WTC11 (cell line): ENCODE data around the gene NUP85. TPM values are rescaled to one million over a fixed set of nuclear protein-coding genes. Genes with fewer than 3 reads are reported as not detected.
A peak's percentile ranks its signal among the peaks of the same experiment; 100 is the strongest.

ENCODE experiments used
- ATAC-seq: fragments of 200-7000 bp; cut with Tn5 transposase; 2 replicates; pipeline ENCODE4 v1.10.0; 2021; ENCODE audit warnings: mild to moderate bottlenecking, moderate library complexity
- CTCF ChIA-PET: fragments of 300-600 bp; sonication (Branson Sonifier 250); formaldehyde crosslinking; loops from one replicate; lab custom pipeline; 2021; ENCODE audit warnings: antibody characterized with exemption; lab: Charles Lee
- POLR2A ChIA-PET: fragments of 350-600 bp; sonication (Branson Sonifier 250); formaldehyde crosslinking; loops from one replicate; lab custom pipeline; 2021; ENCODE audit warnings: antibody characterized with exemption; lab: Charles Lee
- DNase-seq: peaks from one replicate; pipeline ENCODE4 v3.0.0; 2021; ENCODE audit warnings: low spot score
- H3K27ac Mint-ChIP-seq: 2 replicates; pipeline ENCODE4 v1.8.0; 2021; ENCODE audit warnings: mixed read lengths
- H3K27me3 Mint-ChIP-seq: 2 replicates; pipeline ENCODE4 v1.8.0; 2021; ENCODE audit warnings: low read depth, mild to moderate bottlenecking, moderate library complexity, mixed read lengths
- H3K36me3 Mint-ChIP-seq: 2 replicates; pipeline ENCODE4 v1.8.0; 2021; ENCODE audit warnings: mixed read lengths
- H3K4me1 Mint-ChIP-seq: 2 replicates; pipeline ENCODE4 v1.8.0; 2022; ENCODE audit warnings: mixed read lengths
- H3K4me3 Mint-ChIP-seq: 2 replicates; pipeline ENCODE4 v1.8.0; 2021; ENCODE audit warnings: mild to moderate bottlenecking, moderate library complexity, mixed read lengths
- H3K9me3 Mint-ChIP-seq: 2 replicates; pipeline ENCODE4 v1.8.0; 2021; ENCODE audit warnings: mixed read lengths
- E2F4 ChIP-seq: sonication (generic); formaldehyde crosslinking; IDR thresholded peaks from 2 replicates; pipeline ENCODE4 v1.8.1; 2022; ENCODE audit warnings: low read depth, mild to moderate bottlenecking, moderate library complexity, missing genetic modification reagents, borderline replicate concordance
- GRHL2 ChIP-seq: fragments of 250-450 bp; sonication (Bioruptor Pico); IDR thresholded peaks from 2 replicates; pipeline ENCODE4 v1.8.0; 2022; ENCODE audit warnings: mild to moderate bottlenecking, moderate library complexity; ENCODE audit not compliant: insufficient replicate concordance, severe bottlenecking
- GTF2I ChIP-seq: fragments of 250-450 bp; sonication (Bioruptor Pico); conservative IDR thresholded peaks from 2 replicates; pipeline ENCODE4 v1.4.0; 2021; ENCODE audit warnings: mild to moderate bottlenecking
- JUN ChIP-seq: sonication (generic); formaldehyde crosslinking; IDR thresholded peaks from 2 replicates; pipeline ENCODE4 v1.8.0; 2023; ENCODE audit warnings: mild to moderate bottlenecking, missing genetic modification reagents
- OVOL2 ChIP-seq: fragments of 250-450 bp; sonication (Bioruptor Pico); IDR thresholded peaks from 2 replicates; pipeline ENCODE4 v1.9.0; 2021; ENCODE audit warnings: mild to moderate bottlenecking, borderline replicate concordance
- PRDM15 ChIP-seq: sonication (generic); formaldehyde crosslinking; IDR thresholded peaks from 2 replicates; pipeline ENCODE4 v1.8.0; 2022; ENCODE audit warnings: missing genetic modification reagents
- RELA ChIP-seq: sonication (generic); formaldehyde crosslinking; IDR thresholded peaks from 2 replicates; pipeline ENCODE4 v1.8.1; 2022; ENCODE audit warnings: missing genetic modification reagents, mild to moderate bottlenecking, borderline replicate concordance
- SMAD3 ChIP-seq: sonication (generic); formaldehyde crosslinking; IDR thresholded peaks from 2 replicates; pipeline ENCODE4 v1.8.0; 2022; ENCODE audit warnings: missing genetic modification reagents, mild to moderate bottlenecking, borderline replicate concordance
- USF1 ChIP-seq: sonication (generic); formaldehyde crosslinking; IDR thresholded peaks from 2 replicates; pipeline ENCODE4 v1.8.0; 2022; ENCODE audit warnings: mild to moderate bottlenecking, missing genetic modification reagents
- ZNF263 ChIP-seq: sonication (generic); formaldehyde crosslinking; IDR thresholded peaks from 2 replicates; pipeline ENCODE4 v1.8.1; 2022; ENCODE audit warnings: low read depth, mild to moderate bottlenecking, moderate library complexity, missing genetic modification reagents
- total RNA-seq: library from RNA; stranded (reverse); gene quantifications from 3 replicates; pipeline ENCODE4 v1.2.3, GENCODE V29; 2021
- TF ChIP-seq, protein P1 (sequence below): fragments of 250-450 bp; sonication (Bioruptor Pico); IDR thresholded peaks from 2 replicates; pipeline ENCODE4 v1.8.0; 2021; ENCODE audit warnings: mild to moderate bottlenecking
- TF ChIP-seq, protein P2 (sequence below): fragments of 250-450 bp; sonication (Bioruptor Pico); IDR thresholded peaks from 2 replicates; pipeline ENCODE4 v1.9.0; 2021; ENCODE audit warnings: moderate library complexity, mild to moderate bottlenecking, inconsistent platforms, borderline replicate concordance
- TF ChIP-seq, protein P3 (sequence below): sonication (generic); formaldehyde crosslinking; IDR thresholded peaks from 2 replicates; pipeline ENCODE4 v1.8.1; 2022; ENCODE audit warnings: low read depth, missing genetic modification reagents, borderline replicate concordance

The NUP85 gene
- total RNA-seq, 1 experiment from 2014 or later: 109 TPM

DNA sequence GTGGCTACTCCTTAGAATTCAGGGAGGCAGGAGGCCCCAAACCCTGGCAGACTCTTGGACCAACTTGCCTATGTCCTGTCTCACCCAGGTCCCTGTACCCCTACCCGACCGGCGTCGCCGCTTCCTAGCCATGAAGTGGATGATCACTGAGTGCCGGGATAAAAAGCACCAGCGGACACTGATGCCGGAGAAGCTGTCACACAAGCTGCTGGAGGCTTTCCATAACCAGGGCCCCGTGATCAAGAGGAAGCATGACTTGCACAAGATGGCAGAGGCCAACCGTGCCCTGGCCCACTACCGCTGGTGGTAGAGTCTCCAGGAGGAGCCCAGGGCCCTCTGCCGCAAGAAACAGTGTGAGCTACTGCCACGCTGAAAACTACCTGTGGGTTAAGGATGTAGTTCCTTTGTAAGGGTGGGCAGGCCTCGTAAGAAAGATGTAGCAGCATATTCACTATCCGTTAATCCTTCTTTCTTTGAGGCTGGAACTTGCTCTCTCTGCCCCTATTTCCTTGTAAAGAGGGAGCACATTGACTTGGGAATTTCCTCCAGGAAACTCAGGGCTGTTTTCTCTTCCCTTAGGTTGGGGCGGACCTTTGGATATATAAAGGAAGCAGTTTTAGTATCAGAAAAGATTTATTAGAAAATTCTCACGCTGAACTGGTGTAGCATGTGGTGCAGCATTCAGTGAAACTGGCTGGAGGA lies 60.3 kb downstream of the NUP85 start (continued):
- TF ChIP-seq, protein P1, sequence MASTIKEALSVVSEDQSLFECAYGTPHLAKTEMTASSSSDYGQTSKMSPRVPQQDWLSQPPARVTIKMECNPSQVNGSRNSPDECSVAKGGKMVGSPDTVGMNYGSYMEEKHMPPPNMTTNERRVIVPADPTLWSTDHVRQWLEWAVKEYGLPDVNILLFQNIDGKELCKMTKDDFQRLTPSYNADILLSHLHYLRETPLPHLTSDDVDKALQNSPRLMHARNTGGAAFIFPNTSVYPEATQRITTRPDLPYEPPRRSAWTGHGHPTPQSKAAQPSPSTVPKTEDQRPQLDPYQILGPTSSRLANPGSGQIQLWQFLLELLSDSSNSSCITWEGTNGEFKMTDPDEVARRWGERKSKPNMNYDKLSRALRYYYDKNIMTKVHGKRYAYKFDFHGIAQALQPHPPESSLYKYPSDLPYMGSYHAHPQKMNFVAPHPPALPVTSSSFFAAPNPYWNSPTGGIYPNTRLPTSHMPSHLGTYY: no peak
- TF ChIP-seq PRDM15 (CRISPR knock-in tag): no peak
- no peak for TF ChIP-seq E2F4
- no peak for TF ChIP-seq GTF2I (CRISPR knock-in tag)
- TF ChIP-seq SMAD3 (CRISPR knock-in tag): no peak
- TF ChIP-seq RELA (CRISPR knock-in tag): no peak
- no peak for TF ChIP-seq OVOL2 (CRISPR knock-in tag)
- no peak for TF ChIP-seq GRHL2 (CRISPR knock-in tag)
- TF ChIP-seq, protein P2, sequence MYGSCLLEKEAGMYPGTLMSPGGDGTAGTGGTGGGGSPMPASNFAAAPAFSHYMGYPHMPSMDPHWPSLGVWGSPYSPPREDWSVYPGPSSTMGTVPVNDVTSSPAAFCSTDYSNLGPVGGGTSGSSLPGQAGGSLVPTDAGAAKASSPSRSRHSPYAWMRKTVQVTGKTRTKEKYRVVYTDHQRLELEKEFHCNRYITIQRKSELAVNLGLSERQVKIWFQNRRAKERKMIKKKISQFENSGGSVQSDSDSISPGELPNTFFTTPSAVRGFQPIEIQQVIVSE: no peak

DNA sequence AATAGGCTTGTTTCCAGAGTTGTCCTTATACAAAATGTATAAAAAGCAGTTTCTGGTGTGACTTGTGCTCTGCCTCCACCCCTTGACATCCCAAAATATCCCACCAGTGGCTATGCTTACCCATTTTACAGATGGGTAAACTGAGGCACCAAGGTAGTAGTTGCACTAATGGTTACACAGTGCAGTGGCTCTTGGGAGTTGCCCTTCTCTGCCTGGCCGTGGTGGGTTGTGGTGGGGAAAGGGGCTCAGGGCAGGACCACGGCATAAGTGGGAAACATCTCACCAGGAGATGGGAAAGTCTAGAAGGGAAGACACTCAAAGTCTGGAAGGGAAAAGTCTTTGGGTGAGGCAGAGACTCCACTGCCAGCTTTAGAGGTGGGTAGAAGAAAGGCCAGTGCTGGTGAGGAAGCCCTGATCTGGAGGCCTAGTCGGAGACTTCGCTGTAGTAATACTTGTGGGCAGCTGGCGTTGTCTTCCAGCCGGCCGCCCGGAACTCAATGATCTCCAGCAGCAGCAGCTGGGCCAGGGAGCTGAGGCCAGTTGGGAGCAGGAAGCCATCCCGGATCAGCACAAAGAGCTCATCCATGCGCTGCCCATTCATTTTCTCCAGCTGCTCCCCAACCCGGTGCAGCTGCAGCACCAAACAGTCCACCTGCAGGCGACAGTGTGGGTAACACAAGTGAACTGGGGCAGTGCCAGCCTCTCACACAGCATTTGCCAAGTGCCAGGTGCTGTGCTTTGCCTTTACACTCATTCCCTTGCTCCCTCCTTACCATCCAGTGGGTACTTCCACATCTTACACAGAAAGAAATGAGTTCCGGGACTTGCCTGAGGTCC lies 61.1 kb downstream of the NUP85 start:
- POLR2A ChIA-PET: interaction anchor here (0.9 to 1.4 kb wide), 2 partner anchors 23 to 26 kb away, joined by 3 to 7 read pairs; partner anchors contain the start of gene SLC25A19
- Mint-ChIP-seq H3K4me1 (peaks cover 23% of the 10 kb centered on the region), H3K27ac (peak overlapping the region; percentile 78), H3K27me3 (no peaks in the 10 kb centered on the region), H3K4me3 (no peak overlapping the region), H3K36me3 (peaks cover 40% of the 10 kb centered on the region), H3K9me3 (no peaks in the 10 kb centered on the region)
- TF ChIP-seq USF1 (CRISPR knock-in tag) (no peak), JUN (CRISPR knock-in tag) (no peak), ZNF263 (CRISPR knock-in tag) (no peak)
- TF ChIP-seq, protein P3, sequence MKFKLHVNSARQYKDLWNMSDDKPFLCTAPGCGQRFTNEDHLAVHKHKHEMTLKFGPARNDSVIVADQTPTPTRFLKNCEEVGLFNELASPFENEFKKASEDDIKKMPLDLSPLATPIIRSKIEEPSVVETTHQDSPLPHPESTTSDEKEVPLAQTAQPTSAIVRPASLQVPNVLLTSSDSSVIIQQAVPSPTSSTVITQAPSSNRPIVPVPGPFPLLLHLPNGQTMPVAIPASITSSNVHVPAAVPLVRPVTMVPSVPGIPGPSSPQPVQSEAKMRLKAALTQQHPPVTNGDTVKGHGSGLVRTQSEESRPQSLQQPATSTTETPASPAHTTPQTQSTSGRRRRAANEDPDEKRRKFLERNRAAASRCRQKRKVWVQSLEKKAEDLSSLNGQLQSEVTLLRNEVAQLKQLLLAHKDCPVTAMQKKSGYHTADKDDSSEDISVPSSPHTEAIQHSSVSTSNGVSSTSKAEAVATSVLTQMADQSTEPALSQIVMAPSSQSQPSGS (CRISPR knock-in tag): no peak
- no peak for ATAC-seq
- no peak for DNase-seq
- CTCF ChIA-PET: interaction anchor here (1.1 to 8.7 kb wide), 3 partner anchors 12 to 27 kb away, joined by 3 to 155 read pairs (median 13); partner anchors contain the start of gene SLC25A19
